Mesodermal cell (in vitro differentiated cells): ENCODE results near the gene SLC10A7.

ENCODE experiments used
- H3K27ac ChIP-seq: 2 replicates; pipeline ENCODE4 v1.7.0; 2013; ENCODE audit warnings: mild to moderate bottlenecking, low read depth, low read length, moderate library complexity; ENCODE audit not compliant: severe bottlenecking
- H3K36me3 ChIP-seq: 2 replicates; pipeline ENCODE4 v1.7.1; 2013; ENCODE audit warnings: mild to moderate bottlenecking, low read length, moderate library complexity; ENCODE audit not compliant: control insufficient read depth, insufficient read depth
- H3K4me1 ChIP-seq: one replicate; pipeline ENCODE4 v1.7.1; 2013; ENCODE audit warnings: mild to moderate bottlenecking, low read length; ENCODE audit not compliant: insufficient read depth, control insufficient read depth, poor library complexity, severe bottlenecking
- H3K4me3 ChIP-seq: 2 replicates; pipeline ENCODE4 v1.7.0; 2013; ENCODE audit warnings: low read length, control low read depth, mild to moderate bottlenecking; ENCODE audit not compliant: insufficient read depth, poor library complexity, severe bottlenecking; ENCODE audit errors: extremely low read depth
- H3K9me3 ChIP-seq: 2 replicates; pipeline ENCODE4 v1.7.1; 2013; ENCODE audit warnings: mild to moderate bottlenecking, low read length, moderate library complexity; ENCODE audit not compliant: control insufficient read depth
- WGBS, 2 experiments: methylation state at CpG; one replicate each; pipeline ENCODE4 v1.1.5; 2013; ENCODE audit warnings: missing lambda C conversion rate in 2 of 2; ENCODE audit not compliant: insufficient coverage in 2 of 2; 5-methylcytosine and 5-hydroxymethylcytosine counted together

The SLC10A7 gene

GRCh38 chr4:146520896-146521540 is 722 bp downstream of the SLC10A7 start:
- Histone ChIP-seq H3K4me1 (no peaks in the 10 kb centered on the region), H3K4me3 (peak overlapping the region; percentile 82), H3K36me3 (no peaks in the 10 kb centered on the region), H3K27ac (peak overlapping the region; percentile 92), H3K9me3 (no peaks in the 10 kb centered on the region)
- 0% methylated on average over 1 to 5 of the region's 12 CpGs for WGBS, 2 experiments

- WGBS, 2 experiments = 81 to 89% methylated on average over 3 to 4 of the region's 7 CpGs
- no peaks in the 10 kb centered on the region for H3K4me1 ChIP-seq
- no peak overlapping the region for H3K27ac ChIP-seq
- no peaks in the 10 kb centered on the region for H3K36me3 ChIP-seq
- no peak overlapping the region for H3K4me3 ChIP-seq
- H3K9me3 ChIP-seq = no peaks in the 10 kb centered on the region
Measured at GRCh38 chr4:146514651-146515357, 6.9 kb downstream of the SLC10A7 start.

GRCh38 chr4:146513548-146513947 is 8.2 kb downstream of the SLC10A7 start:
- WGBS, 2 experiments = no CpG with 5 or more reads among the region's 1 CpG
- no peaks in the 10 kb centered on the region for H3K36me3 ChIP-seq

GRCh38 chr4:146511381-146511780 is 10.4 kb downstream of the SLC10A7 start:
- 83 to 88% methylated on average over 1 to 3 of the region's 3 CpGs for WGBS, 2 experiments
- H3K9me3 ChIP-seq = no peaks in the 10 kb centered on the region
- H3K27ac ChIP-seq = no peak overlapping the region
- no peaks in the 10 kb centered on the region for H3K36me3 ChIP-seq
- no peaks in the 10 kb centered on the region for H3K4me1 ChIP-seq
- H3K4me3 ChIP-seq = no peak overlapping the region

More at GRCh38 chr4:146513548-146513947, 8.2 kb downstream of the SLC10A7 start:
- Histone ChIP-seq H3K27ac (no peak overlapping the region), H3K9me3 (no peaks in the 10 kb centered on the region), H3K4me3 (no peak overlapping the region), H3K4me1 (no peaks in the 10 kb centered on the region)

- Histone ChIP-seq H3K4me1 (no peaks in the 10 kb centered on the region), H3K27ac (no peak overlapping the region), H3K36me3 (no peaks in the 10 kb centered on the region), H3K9me3 (no peaks in the 10 kb centered on the region), H3K4me3 (no peak overlapping the region)
- no CpG with 5 or more reads among the region's 3 CpGs for WGBS, 2 experiments
Measured at GRCh38 chr4:146510942-146511341, 10.8 kb downstream of the SLC10A7 start.

GRCh38 chr4:146508229-146508939 is 13.4 kb downstream of the SLC10A7 start:
- Histone ChIP-seq H3K27ac (no peak overlapping the region), H3K4me3 (no peak overlapping the region), H3K36me3 (no peaks in the 10 kb centered on the region), H3K9me3 (no peaks in the 10 kb centered on the region), H3K4me1 (no peaks in the 10 kb centered on the region)
- 88 to 90% methylated on average over 3 of the region's 3 CpGs for WGBS, 2 experiments

- Histone ChIP-seq H3K9me3 (no peaks in the 10 kb centered on the region), H3K4me3 (no peak overlapping the region), H3K36me3 (no peaks in the 10 kb centered on the region), H3K4me1 (no peaks in the 10 kb centered on the region), H3K27ac (no peak overlapping the region)
- 96 to 100% methylated on average over 2 of the region's 2 CpGs for WGBS, 2 experiments
Measured at GRCh38 chr4:146507632-146508031, 14.1 kb downstream of the SLC10A7 start.

GRCh38 chr4:146506272-146506671 is 15.5 kb downstream of the SLC10A7 start:
- Histone ChIP-seq H3K4me3 (no peak overlapping the region), H3K4me1 (no peaks in the 10 kb centered on the region), H3K36me3 (no peaks in the 10 kb centered on the region), H3K9me3 (no peaks in the 10 kb centered on the region), H3K27ac (no peak overlapping the region)

- Histone ChIP-seq H3K4me1 (no peaks in the 10 kb centered on the region), H3K4me3 (no peak overlapping the region), H3K36me3 (no peaks in the 10 kb centered on the region), H3K9me3 (no peaks in the 10 kb centered on the region), H3K27ac (no peak overlapping the region)
- WGBS, 2 experiments = 83 to 91% methylated on average over 1 of the region's 1 CpG
Measured at GRCh38 chr4:146500216-146500615, 21.5 kb downstream of the SLC10A7 start.

GRCh38 chr4:146498291-146498690 is 23.4 kb downstream of the SLC10A7 start:
- Histone ChIP-seq H3K27ac (no peak overlapping the region), H3K4me3 (no peak overlapping the region), H3K36me3 (no peaks in the 10 kb centered on the region), H3K9me3 (no peaks in the 10 kb centered on the region), H3K4me1 (peaks cover 3% of the 10 kb centered on the region)
- 79 to 82% methylated on average over 2 to 4 of the region's 4 CpGs for WGBS, 2 experiments

- H3K4me3 ChIP-seq = no peak overlapping the region
- WGBS, 2 experiments = 38 to 60% methylated on average over 1 of the region's 1 CpG
- H3K27ac ChIP-seq = no peak overlapping the region
- no peaks in the 10 kb centered on the region for H3K36me3 ChIP-seq
- peaks cover 3% of the 10 kb centered on the region for H3K4me1 ChIP-seq
- H3K9me3 ChIP-seq = no peaks in the 10 kb centered on the region
Measured at GRCh38 chr4:146495269-146495668, 26.5 kb downstream of the SLC10A7 start.
